Kidney tubule cell (primary cell): ENCODE data around the gene IL22RA1.

Source experiments
- DNase-seq: peaks from one replicate; pipeline ENCODE4 v3.0.0-alpha.2; 2018; ENCODE audit warnings: low spot score

Gene IL22RA1

DNA sequence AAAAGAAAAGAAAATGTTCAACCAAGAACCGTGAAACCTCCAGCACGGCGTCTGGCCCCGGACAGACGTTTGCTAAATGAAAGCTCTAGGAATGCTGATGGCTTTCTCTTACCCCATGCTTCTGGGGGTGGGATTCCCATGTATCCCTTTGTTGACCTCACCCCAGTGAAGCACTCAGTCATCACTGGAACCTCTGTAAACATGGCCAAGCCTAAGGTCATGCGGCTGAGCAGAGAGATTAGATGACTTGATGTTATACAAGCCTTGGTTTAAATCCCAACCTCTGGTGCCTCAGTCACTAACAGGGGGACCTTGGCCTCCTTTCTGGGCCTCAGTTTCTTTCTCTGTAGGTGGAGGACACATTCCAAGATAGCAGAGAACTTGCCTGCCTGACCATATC is 28.2 kb downstream of the IL22RA1 start:
- no peak for DNase-seq

- DNase-seq: no peak
Measured at GRCh38 chr1:24113641-24114033, 29.3 kb downstream of the IL22RA1 start.

- DNase-seq: peak; percentile 83
Measured at GRCh38 chr1:24111996-24112779, 30.8 kb downstream of the IL22RA1 start, which contains the start of gene MYOM3. Gene MYOM3 (minus strand): TSS chr1:24112135. CDS start chr1:24108636, 3,499 bp downstream.

DNA sequence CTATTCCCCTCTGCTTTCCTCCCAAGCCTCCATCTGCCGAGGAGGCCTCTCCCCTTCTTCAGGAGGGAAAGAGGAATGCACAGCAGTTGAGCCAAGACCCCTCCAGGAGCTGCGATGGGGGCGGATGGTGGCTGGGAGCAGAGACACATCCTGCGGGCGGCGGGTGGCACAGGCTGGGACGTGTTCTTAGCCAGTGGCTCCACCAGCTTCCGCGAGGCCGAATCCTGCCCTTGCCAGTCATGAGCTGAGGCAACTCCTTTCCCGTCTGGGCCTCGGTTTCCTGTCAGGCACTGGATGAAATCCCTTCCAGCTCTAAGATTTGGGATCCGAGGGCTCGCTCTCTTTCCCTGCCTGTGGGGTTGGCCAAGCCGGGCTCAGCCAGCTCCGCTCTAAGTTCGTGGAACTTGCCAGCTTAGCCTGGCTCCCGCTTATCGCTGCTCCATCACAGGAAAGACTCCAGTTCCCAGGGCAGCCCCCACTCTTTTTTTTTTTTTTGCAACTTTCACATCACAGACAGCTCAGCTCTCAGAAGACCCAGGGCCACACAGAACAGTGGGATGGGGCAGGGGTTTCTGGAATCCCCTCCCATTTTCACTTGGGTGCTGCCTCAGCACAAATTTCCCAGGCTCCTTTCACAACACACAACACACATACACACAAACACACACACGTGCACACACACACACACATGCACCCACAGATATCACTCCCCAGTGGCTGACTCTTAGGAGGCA is 31.5 kb downstream of the IL22RA1 start:
- DNase-seq: no peak

GRCh38 chr1:24110642-24111261 is 32.2 kb downstream of the IL22RA1 start:
- no peak for DNase-seq

DNA sequence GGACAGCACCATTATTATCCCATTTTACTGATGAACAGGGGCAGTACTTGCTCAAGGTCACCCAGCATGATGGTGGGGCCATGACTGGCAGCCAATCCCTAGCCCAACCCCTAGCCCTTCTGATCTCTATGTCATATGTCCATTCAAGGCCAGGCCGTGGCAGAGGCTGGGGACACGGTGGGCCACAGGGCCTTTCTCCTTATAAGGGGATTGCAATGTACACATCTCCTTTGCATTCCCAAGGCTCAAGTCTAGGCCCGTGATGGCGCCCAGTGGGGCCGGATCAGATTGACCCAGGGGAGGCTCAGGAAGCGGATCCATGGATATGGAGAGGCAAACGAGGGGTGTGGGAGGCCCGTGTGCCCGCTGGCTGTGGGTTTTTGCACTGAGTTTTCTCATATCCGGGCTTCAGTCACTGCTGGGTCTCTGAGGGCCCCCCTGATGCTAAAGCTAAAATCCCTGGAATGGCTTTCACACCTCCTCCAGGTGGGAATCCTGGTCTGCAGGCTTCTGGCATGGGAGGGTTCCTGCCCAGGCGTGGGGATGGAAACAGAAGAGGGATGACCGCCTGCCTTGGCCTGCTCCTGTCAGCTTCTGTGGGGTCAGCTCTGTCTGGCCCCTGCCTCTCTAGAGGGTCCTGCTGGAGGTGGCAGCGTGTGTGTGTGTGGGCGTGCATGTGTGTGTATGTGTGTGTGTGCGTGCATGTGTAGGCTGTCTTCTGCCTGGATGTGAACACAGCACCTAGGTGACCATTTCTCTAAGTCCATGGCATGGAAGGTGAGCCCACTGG is 33.1 kb downstream of the IL22RA1 start:
- no peak for DNase-seq

DNA sequence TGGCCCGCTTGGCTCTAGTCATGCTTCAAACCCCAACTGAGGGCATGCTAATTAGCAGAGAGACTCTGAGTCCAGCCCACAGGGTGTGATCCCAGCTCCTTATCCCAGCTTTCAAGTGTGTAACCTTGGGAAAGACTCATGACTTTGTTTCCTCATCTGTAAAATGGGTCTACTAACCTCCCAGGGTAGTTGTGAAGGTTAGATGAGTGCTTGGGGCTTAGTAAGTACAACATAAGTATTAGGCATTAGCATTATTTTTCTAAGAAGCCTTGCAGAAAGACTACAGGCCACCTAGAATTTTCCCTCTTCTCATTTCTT is 33.8 kb downstream of the IL22RA1 start:
- no peak for DNase-seq

GRCh38 chr1:24108334-24109165 is 34.4 kb downstream of the IL22RA1 start:
- DNase-seq: peak; percentile 96

- peak; percentile 78 for DNase-seq
Measured at GRCh38 chr1:24107462-24108138, 35.3 kb downstream of the IL22RA1 start.

DNA sequence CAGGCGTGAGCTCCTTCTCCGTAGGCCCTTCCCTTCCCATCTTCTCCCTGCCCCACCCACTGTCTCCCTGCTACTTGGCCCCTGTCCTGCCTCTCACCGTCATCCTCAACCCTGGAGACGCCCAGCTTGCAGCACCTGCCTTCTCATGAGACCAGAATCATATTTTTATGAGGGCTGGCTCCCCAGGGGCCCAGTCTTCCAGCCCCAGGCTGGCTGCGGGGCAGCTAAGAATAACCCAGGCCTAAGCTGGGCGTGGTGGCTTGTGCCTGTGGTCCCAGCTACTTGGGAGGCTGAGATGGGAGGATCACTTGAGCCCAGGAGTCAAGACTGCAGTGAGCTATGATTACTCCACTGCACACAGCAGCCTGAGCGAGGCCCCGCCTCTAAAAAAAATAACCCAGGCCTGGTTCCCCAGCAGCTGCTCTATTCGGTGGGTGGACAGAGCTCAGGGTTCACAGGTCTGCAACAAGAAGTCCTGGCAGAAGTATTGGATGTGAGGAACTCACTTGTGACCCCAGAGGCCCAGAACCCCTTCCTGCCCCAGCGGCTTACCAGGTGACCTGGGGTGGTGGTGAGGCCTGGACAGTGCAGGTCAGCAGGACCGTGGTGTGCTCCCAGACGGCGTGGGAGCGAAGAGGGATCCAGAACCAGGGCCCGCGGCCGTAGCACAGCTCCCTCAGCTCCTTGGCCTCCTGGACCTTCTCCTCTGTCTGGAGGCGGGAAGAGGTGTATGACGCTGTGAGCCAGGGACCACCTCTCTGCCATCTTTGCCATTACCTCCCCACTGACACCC is 37.4 kb downstream of the IL22RA1 start:
- DNase-seq: no peak

DNA sequence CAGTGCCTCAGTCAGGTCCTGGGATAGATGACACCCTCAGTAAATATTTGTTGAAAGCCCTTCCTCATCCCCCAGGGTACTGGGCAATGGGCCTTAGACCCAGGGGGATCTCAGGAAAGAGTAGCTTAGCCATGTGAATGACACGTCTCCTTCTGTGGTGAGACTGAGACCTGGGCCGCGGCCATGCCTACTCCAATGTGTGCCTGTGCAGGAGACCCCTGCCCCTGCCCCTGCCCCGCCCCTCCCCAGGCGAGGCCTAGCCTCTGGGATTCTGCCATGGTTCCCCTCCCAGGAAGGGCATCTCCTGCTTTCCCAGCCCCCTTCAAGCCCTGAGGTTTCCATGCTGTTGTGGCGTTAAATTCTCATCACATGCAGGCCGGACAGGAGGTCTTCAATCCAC is 38.1 kb downstream of the IL22RA1 start:
- no peak for DNase-seq

DNA sequence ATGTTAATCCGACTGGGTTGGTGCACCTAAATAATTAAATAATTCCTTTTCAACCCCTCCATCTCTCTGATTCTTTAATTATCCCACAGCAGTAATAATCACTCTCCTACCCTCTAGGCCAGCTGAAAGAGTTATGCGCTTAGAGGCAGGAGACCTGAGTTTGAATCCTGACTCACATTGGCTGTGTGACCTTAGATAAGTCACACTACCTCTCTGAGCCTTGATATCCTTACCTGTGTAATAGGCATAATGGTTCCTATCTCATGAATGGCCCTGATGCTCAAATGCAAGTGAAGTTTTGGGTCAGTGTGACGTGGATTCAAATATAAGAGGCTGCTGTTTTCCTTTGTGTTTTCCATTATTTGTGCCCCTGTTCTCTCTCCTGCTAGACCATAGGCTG is 39.1 kb downstream of the IL22RA1 start:
- no peak for DNase-seq

- no peak for DNase-seq
Measured at GRCh38 chr1:24103408-24103807, 39.5 kb downstream of the IL22RA1 start.

DNA sequence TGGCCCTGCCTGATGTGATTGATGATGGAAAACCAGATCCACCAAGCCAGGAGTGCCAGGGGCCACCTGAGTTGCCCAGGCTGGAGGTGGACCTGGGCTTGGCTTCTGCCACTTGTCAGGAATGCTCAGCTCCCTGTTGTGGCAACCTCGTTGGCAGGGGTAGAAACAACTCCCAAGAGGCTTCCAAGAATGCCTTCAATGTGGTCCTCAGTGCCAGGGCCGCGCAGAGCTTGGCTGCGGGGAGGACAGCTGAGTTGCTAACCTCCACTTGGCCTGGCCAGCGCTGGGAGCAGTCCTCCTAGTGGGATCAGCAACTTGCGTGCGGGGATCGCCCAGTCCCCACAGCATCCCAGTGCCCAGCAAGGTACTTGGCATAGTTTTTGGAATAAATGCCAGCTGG is 40.0 kb downstream of the IL22RA1 start:
- peak; percentile 53 for DNase-seq

- DNase-seq: no peak
Measured at GRCh38 chr1:24101796-24102586, 40.9 kb downstream of the IL22RA1 start.

GRCh38 chr1:24100945-24101737 is 41.8 kb downstream of the IL22RA1 start:
- DNase-seq: no peak

DNA sequence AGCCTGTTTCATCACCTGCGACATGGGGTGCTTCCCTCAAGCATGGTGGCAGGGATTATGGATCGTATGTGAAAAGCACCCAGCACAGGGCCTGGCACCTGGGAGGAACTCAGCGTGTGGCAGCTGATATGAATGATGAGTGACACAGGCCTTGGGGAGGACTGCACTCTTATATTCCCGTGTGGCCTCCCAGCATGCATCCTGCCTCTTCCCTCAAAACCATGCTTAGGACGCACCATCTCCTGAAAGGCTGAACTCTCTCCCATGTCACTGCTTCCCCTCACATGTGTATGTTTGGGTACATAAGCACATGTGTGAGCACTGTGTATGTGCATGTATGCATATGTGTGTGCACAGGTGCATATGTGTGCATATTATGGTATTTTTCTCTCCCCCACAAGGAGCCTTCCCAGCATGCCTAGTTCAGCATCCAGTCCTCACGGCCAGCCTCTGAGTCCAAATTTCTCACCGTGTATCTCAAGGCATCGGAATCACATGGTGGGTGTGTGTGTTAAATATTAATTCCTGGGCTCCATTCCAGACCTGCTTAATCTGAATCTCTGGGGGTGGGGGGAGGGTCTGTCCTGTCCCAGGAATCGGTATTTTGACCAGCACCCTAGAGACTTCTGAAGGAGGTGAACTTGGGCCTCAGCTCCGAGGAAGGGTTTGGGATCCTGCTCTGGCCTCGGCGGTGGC is 43.8 kb downstream of the IL22RA1 start:
- DNase-seq: peak; percentile 46

DNA sequence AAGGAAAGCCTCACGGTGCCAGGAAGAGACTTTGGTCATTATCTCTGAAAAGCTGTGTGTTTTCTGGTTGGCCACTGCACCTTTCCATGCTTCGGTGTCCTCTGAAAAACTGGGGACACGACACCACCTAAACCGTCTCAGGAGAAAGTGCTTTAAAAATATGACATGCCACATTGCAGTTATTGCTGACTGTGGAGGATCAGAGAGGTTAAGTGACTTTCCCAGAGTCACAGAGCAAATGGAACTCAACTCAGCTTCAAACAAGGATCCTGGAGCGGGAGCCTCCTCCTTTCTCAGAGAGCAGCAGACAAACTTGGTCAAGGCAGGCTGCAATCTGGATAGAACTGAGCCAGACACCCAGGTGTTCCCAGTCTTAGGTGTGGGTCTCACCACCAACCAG is 44.8 kb downstream of the IL22RA1 start:
- DNase-seq: no peak
